Lower leg skin (tissue), 3 donors: ENCODE results near the gene CSF1R.

Experiments used
- POLR2A ChIP-seq, 2 donors: fragments of 450-650 bp; IDR thresholded peaks; one replicate each; pipeline ENCODE4 v1.6.1; 2016 to 2017; ENCODE audit warnings: antibody characterized with exemption in 2 of 2, mild to moderate bottlenecking in 1 of 2, moderate library complexity in 1 of 2
- TF ChIP-seq, protein P1 (sequence below), 3 donors: fragments of 450-650 bp; IDR thresholded peaks; one replicate each; pipeline ENCODE4 v1.5.1; 2016; ENCODE audit warnings: antibody characterized with exemption in 3 of 3, mild to moderate bottlenecking in 3 of 3, moderate library complexity in 2 of 3

DNA sequence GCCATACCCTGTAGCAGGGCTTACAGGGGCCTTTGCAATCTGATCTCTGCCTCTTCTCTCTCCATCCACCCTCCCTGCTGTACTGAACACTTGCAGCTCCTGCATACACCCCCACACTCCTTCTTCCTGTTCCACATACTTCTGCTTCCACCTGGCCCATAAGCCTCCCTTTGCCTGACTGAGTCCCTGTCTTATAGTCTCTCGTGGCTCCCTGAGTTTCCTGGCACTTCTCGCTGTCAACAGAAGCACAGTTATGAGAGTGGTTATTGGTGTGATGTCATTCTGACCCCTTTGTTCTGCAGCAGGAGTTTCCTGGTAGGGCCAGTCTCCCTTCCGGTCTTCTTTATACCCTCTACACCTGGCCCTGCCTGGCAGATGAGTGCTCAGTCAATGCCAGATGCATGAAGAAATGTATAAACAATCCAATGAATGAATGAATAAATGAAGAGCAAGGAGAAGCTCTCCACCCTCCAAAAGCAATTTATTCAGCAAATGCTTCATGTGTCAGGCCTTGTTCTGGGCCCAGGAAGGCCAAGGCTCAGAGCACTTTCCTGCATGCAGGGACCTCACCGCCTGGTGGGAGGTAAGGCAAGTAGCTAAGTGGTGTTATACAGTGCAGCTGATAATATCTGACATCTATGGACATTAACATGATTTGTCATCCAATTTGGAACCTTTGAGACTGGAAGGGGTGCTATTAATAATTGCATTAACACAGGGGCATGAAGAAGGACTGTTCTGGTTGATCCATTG lies 20.5 kb upstream of the CSF1R start:
- TF ChIP-seq, protein P1, sequence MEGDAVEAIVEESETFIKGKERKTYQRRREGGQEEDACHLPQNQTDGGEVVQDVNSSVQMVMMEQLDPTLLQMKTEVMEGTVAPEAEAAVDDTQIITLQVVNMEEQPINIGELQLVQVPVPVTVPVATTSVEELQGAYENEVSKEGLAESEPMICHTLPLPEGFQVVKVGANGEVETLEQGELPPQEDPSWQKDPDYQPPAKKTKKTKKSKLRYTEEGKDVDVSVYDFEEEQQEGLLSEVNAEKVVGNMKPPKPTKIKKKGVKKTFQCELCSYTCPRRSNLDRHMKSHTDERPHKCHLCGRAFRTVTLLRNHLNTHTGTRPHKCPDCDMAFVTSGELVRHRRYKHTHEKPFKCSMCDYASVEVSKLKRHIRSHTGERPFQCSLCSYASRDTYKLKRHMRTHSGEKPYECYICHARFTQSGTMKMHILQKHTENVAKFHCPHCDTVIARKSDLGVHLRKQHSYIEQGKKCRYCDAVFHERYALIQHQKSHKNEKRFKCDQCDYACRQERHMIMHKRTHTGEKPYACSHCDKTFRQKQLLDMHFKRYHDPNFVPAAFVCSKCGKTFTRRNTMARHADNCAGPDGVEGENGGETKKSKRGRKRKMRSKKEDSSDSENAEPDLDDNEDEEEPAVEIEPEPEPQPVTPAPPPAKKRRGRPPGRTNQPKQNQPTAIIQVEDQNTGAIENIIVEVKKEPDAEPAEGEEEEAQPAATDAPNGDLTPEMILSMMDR (IDR thresholded peaks at IDR 0.05), result no peak
- no peak for TF ChIP-seq POLR2A (IDR thresholded peaks at IDR 0.05)
